HG03066 (cell line): Measurements from ENCODE around the gene LITAF.
"Not testable (repeated sequence)": the region's sequence is repeated elsewhere in the genome, so short reads cannot be mapped to it uniquely, and the experiment has no call there.

Source experiments
- ATAC-seq: cut with Tn5 transposase; IDR thresholded peaks from one replicate; pipeline ENCODE4 v1.9.1; 2021; ENCODE audit warnings: low read depth; ENCODE audit not compliant: unreplicated experiment

LITAF gene

GRCh38 chr16:11601911-11602310 lies 15.2 kb upstream of the LITAF start:
- ATAC-seq = no peak

- ATAC-seq = no peak
Measured at GRCh38 chr16:11601425-11601824, 14.7 kb upstream of the LITAF start.

- no peak for ATAC-seq
Measured at GRCh38 chr16:11599579-11599978, 12.9 kb upstream of the LITAF start.

- ATAC-seq = no peak
Measured at GRCh38 chr16:11597235-11598095, 10.7 kb upstream of the LITAF start.

- ATAC-seq = no peak
Measured at GRCh38 chr16:11596572-11597226, 10.0 kb upstream of the LITAF start.

GRCh38 chr16:11593581-11593980 lies 6.9 kb upstream of the LITAF start:
- ATAC-seq = no peak

- not testable (repeated sequence) for ATAC-seq
Measured at GRCh38 chr16:11593076-11593475, 6.4 kb upstream of the LITAF start.

- ATAC-seq = not testable (repeated sequence)
Measured at GRCh38 chr16:11591630-11592029, 4.9 kb upstream of the LITAF start.

GRCh38 chr16:11589198-11589550 lies 2.5 kb upstream of the LITAF start:
- no peak for ATAC-seq

- no peak for ATAC-seq
Measured at GRCh38 chr16:11588321-11589197, 1.8 kb upstream of the LITAF start.

- ATAC-seq = no peak
Measured at GRCh38 chr16:11587643-11588247, 1.0 kb upstream of the LITAF start.

- ATAC-seq = peak; percentile 4
Measured at GRCh38 chr16:11586378-11586855, 302 bp downstream of the LITAF start.

GRCh38 chr16:11585460-11586377 lies 1.0 kb downstream of the LITAF start:
- no peak for ATAC-seq

- ATAC-seq = no peak
Measured at GRCh38 chr16:11583889-11584565, 2.7 kb downstream of the LITAF start.

- ATAC-seq = no peak
Measured at GRCh38 chr16:11583166-11583565, 3.6 kb downstream of the LITAF start.

- ATAC-seq = no peak
Measured at GRCh38 chr16:11582157-11582814, 4.4 kb downstream of the LITAF start.

- no peak for ATAC-seq
Measured at GRCh38 chr16:11581678-11582077, 5.0 kb downstream of the LITAF start.

- ATAC-seq = no peak
Measured at GRCh38 chr16:11580451-11581086, 6.2 kb downstream of the LITAF start.
